ENCODE measurements around the gene AS3MT.
A peak's percentile ranks its signal among the peaks of the same experiment; 100 is the strongest.
"Not testable (repeated sequence)": the region's sequence is repeated elsewhere in the genome, so short reads cannot be mapped to it uniquely, and the experiment has no call there.

Gene AS3MT

DNA sequence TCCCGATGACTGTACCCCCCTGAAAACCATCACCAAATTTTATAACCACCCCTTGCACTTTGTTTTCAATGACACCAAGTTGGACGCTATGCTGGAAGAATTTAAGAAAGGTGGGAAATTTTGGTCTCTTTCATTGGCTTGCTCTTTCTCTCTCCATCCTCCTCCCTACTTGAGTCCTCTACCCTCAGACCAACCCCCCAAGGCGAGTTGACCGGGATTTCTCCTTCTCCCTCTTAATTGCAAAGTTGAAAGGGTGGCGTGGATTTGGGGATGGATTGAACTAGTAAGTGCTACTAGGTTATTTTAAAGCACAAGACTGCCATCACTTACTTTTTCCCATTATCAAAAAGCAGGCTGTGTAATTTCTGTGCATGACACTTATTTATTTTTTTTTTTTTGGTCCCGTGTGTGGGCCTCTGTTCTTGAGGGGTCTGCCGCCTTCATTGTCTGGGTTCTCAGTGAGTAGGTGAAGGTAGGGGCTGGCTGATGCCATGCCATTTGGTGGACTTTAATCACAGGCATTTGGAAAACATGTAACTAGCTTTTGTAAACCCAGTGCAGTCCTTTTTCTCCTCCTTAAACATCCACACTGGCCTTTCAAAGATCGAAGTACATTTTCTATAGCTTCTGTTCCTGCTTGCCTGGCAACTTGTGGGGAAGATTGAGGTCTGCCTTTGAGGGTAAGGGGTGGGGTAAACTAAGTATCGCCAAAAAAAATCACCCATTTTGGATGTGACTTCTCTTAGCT is 50.9 kb downstream of the AS3MT start:
- DNase-seq (ENCODE audit: low read depth): no peak

GRCh38 chr10:102923601-102924000 is 54.3 kb downstream of the AS3MT start:
- DNase-seq (ENCODE audit: low read depth): no peak

DNA sequence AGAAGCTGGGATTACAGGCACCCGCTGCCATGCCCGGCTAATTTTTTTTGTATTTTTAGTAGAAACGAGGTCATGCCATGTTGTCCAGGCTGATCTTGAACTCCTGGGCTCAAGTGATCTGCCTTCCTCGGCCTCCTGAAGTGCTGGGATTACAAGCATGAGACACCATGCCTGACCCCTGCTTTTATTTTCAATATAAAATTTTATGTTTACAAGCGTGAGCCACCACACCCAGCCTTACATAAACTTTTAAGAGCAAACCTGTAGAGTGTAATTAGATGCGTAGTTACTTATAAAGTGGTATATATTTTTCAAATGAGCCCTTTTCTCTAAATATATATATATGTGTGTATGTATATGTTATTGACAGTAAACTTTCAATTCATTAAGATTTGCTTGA is 57.6 kb downstream of the AS3MT start:
- DNase-seq (ENCODE audit: low read depth): no peak

DNA sequence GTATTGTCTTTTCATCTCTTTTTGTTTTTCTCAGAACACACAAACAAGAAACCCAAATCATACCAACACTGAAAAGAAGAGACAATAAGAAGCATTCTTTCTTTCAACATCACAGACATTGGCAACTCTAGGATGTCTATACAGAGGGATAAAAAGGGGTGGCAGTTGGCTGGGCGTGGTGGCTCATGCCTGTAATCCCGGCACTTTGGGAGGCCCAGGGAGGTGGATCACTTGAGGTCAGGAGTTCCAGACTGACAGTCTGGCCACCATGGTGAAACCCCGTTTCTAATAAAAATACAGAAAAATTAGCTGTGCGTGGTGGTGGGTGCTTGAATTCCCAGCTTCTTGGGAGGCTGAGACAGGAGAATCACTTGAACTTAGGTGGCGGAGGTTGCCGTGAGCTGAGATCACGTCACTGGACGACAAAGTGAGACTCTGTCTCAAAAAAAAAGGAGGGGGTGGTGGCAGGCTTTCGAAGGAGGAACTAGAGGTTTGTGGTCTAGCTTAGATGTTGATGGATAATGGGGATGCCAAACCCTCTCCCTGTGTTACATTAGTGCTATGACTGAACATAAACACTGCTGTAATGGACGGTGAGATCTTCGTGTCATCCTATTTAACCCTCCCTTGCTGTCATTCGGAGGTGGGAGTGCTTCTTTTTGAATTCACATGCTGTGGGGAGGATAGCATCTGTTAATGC is 58.2 kb downstream of the AS3MT start:
- no peak for DNase-seq (ENCODE audit: low read depth)

DNA sequence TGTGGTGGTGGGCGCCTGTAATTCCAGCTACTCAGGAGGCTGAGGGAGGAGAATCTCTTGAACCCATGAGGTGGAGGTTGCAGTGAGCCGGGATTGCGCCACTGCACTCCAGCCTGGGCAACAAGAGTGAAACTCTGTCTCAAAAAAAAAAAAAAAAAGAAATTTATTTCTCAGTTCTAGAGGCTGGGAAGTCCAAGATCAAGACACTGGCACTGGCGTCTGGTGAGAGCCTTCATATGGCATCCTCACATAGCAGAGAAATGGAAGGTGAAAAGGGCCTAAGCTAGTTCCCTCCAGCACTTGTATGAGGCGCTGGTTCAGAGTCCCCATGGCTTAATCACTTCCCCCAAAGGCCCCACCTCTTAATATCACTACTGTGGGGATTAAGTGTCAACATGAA is 59.2 kb downstream of the AS3MT start:
- DNase-seq (ENCODE audit: low read depth): not testable (repeated sequence)

- DNase-seq (ENCODE audit: low read depth): no peak
These were observed 61.5 kb downstream of the AS3MT start for GRCh38 chr10:102930720-102931119.

DNA sequence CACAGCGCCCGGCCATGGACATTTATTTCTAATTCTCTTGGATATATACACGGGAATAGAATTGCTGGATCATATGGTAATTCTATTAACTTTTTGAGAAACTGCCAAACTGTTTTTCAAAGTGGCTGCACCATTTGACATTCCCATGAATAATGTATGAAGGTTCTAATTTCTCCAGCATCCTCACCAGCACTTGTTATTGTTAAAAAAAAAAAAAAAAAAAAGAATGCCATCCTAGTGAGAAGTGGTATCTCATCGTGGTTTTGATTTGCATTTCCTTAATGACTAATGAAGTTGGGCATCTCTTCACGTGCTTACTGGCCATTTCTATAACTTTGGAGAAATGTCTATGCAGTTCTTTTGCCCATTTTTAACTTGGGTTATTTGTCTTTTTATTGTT is 62.4 kb downstream of the AS3MT start:
- no peak for DNase-seq (ENCODE audit: low read depth)

GRCh38 chr10:102935505-102935904 is 66.2 kb downstream of the AS3MT start:
- no peak for DNase-seq (ENCODE audit: low read depth)

- DNase-seq (ENCODE audit: low read depth): peak; percentile 23
These were observed 66.8 kb downstream of the AS3MT start for GRCh38 chr10:102935939-102936605.

GRCh38 chr10:102941401-102941800 is 72.1 kb downstream of the AS3MT start:
- no peak for DNase-seq (ENCODE audit: low read depth)

GRCh38 chr10:102945449-102945848 is 76.2 kb downstream of the AS3MT start:
- DNase-seq (ENCODE audit: low read depth): no peak

GRCh38 chr10:102945962-102946361 is 76.7 kb downstream of the AS3MT start:
- DNase-seq (ENCODE audit: low read depth): no peak

DNA sequence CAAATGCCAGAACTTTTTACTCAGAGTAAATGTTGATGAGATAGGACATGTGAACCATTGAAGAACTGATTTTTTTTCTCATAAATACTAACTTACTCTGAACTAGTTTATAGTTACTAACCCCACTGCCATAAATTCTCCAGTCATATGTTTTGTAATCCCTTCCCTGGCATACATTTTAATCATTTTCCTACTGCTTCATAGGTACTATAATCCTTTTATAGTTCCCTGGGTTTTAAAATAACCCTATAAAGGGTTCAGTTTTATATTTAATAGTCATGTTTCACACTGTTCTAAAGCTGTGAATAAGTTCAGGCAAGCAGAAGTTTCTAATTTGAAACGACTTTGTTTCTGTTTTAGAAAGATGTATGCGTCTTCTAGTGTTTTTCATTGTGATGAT is 77.7 kb downstream of the AS3MT start:
- DNase-seq (ENCODE audit: low read depth): no peak

DNA sequence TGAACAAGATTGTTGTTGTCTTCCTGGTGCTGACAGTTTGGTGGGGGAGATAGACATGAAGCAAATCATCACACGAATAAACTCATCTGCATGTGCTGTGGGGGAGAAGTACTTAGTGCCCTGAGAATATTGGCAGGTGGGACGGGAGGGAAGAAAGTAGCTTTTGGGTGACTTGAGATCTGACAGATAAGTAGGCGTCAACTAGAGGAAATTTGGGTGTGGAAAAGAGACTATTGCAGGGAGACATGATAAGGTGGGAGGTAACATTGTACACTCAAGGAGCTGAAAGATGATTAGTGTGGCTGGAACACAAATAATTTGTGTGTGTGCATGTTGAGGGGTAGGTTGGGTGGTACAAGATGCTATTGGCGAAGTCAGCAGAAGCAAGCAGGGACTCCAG is 78.9 kb downstream of the AS3MT start:
- no peak for DNase-seq (ENCODE audit: low read depth)

DNA sequence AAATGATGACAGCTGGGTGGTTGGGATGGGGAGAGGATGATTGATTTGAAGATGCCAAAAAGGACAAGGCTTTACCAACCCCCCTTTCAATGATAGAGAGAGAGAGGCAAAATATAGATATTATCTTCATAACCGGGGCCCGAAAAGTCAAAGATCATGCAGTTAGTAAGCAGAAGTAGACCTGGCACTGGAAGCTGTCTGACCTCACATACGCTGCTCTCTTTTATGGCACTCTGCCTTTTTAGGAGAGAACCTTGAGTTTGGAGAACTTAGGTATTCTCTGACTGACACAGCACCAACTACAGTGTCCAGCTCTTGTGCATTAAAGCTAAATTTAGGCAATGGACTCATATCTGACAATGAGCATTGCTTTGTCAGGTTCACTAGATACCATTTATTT is 79.5 kb downstream of the AS3MT start:
- DNase-seq (ENCODE audit: low read depth): no peak

- no peak for DNase-seq (ENCODE audit: low read depth)
These were observed 80.6 kb downstream of the AS3MT start for GRCh38 chr10:102949916-102950315.

DNA sequence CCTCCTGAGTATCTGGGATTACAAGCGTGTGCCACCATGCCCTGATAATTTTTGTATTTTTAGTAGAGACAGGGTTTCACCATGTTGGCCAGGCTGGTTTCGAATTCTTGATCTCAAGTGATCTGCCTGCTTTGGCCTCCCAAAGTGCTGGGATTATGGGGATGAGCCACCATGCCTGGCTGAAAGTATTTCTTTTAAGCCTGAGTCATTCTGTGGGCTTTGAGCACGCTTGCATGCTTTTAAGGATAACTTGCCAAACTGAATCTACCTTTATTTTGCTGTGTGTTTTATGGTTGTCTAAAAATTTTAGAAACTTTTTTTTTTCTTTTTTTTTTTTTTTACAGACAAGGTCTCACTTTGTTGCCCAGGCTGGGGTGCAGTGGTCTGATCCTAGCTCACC is 82.0 kb downstream of the AS3MT start:
- DNase-seq (ENCODE audit: low read depth): no peak

Measured in activated T-cell treated with anti-CD3 and anti-CD28 coated beads for 48 hours (primary cell).